ENCODE results near the gene SLBP.
A peak's percentile ranks its signal among the peaks of the same experiment; 100 is the strongest.

Gene SLBP

DNA sequence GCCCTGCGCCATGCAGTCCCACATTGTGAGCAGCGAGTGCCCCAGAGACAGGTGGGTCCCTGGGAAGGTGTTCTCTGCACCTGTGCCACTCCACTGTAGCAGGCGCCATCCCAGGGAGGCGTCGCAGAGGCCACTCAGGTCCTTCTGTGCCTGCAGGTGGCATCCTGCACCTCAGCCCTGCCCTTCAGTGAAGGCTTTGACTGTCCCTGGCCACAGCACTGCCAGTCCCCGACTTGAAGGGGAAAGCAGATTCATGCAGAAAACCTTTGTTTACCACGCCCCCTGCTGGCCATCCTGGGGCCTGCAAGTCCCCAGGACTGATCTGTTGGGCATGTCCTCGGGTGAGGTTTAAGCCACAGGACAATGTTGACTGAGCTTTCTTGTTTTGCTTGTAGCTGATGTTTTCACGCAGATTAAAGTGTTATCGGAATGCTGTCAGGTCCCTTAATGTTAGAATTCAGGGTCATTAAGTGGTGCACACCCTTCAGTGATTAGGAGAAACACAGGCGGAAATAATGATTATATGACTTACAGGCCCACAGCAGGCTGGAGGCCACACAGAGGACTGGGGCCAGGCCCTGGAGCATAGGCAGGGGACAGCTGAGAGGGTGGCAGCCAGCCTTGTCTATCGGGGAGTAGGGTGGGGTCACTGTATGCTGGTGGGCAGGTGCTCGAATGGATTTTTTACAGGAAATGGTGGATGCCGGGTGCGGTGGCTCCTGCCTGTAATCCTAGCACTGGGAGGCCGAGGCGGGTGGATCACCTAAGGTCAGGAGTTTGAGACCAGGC is 14.2 kb upstream of the SLBP start:
- peak; percentile 92 for DNase-seq

GRCh38 chr4:1725521-1725920 is 13.4 kb upstream of the SLBP start:
- no peak for DNase-seq

DNA sequence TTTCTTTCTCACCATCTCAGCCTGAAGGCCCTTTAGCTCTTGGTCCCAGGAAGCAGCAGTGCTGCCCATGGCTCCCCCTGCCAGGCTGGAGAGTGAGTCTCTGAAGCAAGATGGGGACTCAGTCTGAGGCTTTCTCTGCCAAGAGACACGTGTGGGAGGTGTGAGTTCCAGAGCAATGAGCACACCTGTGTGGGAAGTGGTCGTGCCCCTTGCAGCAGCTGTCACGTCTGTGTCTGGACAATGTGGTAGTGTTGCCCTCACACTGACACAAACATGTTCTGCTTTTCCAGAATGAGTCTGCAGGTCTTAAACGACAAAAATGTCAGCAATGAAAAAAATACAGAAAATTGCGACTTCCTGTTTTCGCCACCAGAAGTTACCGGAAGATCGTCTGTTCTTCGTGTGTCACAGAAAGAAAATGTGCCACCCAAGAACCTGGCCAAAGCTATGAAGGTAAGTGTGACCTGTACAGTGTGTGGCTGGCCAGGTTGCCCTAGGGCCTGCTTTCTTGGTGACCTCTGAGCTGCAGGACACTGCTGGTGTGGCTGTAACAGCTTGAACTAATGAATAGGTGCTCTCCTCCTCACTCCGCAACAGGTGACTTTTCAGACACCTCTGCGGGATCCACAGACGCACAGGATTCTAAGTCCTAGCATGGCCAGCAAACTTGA is 11.1 kb upstream of the SLBP start:
- no peak for DNase-seq

- no peak for DNase-seq
Observed at GRCh38 chr4:1722551-1723118, 10.5 kb upstream of the SLBP start.

DNA sequence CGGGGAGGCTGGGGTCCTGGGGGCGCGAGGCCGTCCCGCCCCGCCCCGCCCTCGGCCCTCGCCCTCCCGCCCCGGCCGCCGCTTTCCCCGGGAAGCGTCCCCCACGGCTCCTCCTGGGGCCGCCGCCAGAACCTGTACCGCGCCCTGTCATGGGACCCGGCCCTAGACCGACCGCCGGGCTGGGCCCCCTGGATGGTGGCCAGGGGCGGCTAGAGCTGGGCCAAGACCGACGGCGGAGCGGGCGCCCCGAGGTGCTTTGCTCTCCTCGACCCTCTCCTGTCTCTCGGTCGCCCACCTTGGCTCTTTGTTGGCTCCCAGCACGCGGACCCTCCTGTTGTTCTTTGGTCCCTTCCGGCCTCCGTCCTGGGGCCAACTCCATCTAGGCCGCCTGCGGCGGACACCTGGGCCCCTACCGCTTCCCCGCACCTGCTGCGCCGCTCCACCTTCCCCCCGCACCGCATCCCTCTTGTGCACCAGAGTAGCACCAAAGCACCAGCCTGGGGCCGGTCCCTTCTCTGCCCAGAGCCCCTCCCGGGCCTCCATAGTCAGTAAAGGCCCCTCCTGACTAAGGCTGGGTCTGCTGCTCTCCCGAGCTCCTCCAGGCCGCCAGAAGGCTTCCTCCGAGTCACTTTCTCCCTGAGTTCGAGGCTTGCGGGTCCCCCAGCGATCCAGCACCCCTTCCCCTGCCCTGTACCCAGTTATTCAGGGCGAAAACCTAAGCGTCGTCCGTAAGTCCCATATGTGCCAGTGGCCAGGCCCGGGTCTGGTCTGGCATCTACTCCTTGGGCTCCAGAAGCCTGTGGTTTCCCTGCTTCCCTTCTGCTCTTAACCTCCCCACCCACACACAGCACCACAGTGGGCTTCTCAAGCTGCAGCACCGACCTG is 9.8 kb upstream of the SLBP start:
- no peak for DNase-seq

DNA sequence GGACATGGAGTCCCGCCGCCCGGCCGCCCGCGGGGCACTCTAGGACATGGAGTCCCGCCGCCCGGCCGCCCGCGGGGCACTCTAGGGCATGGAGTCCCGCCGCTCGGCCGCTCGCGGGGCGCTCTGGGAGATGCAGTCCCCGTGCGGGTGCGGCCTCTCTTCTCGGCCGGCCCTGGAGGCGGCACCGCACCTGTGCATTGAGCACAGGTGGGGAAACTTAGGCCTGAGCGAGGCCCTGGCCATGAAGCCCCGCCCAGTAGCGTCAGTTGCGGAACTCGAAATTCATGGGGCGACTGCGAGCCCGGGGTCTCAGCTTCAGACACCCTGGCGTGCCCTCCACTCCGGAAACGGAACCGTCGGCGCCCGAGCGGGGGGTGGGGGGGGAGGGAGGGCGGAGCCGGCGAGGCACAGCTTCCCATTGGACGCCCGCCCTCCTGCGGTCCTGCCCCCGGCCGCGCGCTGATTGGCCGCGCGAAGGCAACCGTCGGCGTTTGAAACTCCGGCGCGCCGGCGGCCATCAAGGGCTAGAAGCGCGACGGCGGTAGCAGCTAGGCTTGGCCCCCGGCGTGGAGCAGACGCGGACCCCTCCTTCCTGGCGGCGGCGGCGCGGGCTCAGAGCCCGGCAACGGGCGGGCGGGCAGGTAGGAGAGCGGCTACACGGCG is 9.0 kb upstream of the SLBP start, which contains the start of the genes TACC3 and TMEM129:
TSS of gene TACC3 (plus strand) at position 519 of the 663 bp plus-strand sequence. CDS start 1,901 bp downstream, outside the sequence.
TSS of gene TMEM129 (minus strand) at position 321 of the 663 bp plus-strand sequence. CDS start 486 bp downstream, outside the sequence.
- peak; percentile 95 for DNase-seq

DNA sequence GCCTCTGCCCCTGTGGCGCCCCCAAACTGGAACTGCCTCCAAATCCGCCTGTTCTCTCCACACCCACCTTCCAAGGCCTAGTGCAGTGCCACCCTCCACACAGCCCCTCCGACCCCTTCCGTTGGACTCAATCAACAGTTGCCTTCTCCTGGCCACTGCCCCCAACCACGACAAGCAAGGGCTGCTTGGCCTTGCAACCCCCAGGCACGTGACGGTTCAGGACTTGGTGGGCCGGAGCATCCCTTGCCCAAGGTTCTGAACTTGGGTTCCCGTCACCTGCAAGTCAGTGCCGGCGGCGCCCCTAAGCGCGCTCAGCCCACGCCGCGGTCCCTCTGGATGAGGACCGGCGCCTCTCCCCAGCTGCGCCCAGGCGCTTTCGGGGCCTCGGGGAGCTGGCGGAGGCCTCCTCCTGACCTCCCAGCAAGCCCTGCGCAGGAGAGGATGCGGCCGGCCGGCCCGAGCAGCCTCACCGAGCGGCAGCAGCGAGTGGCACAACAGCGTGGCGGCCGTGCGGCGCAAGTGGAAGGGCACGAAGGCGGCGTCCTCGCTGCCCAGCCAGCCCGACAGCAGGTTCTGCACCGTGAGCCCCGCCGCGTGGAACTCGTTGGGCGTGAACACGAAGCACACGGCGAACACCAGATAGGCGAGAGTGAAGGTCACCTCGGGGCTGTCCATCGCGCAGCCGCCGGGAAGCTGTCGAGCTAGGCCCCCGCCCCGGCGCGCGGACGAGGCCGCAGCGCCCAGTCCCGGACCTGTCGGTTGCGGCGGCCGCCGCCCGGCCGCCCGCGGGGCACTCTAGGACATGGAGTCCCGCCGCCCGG is 8.3 kb upstream of the SLBP start:
- DNase-seq: peak; percentile 66

- DNase-seq: no peak
Observed at GRCh38 chr4:1718095-1718850, 6.2 kb upstream of the SLBP start.

- DNase-seq: no peak
Observed at GRCh38 chr4:1717129-1718094, 5.3 kb upstream of the SLBP start.

- no peak for DNase-seq
Observed at GRCh38 chr4:1716065-1716945, 4.2 kb upstream of the SLBP start.

DNA sequence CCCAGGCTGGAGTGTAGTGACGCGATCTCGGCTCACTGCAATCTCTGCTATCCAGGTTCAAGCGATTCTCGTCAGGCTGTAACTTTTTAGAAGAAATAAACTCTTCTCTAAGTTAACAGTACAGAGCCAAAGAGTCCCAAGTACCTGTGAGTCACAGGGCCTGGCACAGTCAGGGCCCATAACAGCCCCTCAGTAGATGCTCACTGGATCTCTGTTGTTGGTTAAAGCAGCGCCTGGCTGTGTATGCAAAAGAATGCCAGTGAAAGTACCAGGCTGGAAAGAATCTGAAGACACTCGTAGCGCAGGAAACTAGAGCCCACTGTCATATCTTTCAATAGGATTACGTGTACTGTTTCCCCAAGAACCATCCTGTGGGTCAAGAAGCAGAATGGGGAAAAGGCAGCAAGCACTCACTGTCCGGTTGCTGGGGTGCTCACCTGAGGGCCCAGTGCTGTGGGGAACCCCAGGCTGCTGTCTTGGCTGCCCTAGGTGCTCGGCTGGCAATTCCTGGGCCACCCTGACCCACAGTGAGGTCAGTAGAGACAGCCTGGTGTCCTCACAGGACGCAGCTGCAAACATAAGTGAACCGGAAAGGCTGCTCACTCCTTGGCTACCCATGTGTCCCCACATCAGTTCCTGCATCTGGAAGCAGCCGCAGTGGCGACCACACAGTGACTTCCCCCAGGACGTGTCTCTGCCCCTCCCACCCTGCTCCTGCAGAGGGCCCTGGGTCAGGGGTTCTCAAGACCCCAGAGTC is 3.1 kb upstream of the SLBP start:
- DNase-seq: no peak

- DNase-seq: no peak
Observed at GRCh38 chr4:1714303-1715001, 2.3 kb upstream of the SLBP start.

GRCh38 chr4:1713003-1713851 is 1.1 kb upstream of the SLBP start:
- peak; percentile 58 for DNase-seq

DNA sequence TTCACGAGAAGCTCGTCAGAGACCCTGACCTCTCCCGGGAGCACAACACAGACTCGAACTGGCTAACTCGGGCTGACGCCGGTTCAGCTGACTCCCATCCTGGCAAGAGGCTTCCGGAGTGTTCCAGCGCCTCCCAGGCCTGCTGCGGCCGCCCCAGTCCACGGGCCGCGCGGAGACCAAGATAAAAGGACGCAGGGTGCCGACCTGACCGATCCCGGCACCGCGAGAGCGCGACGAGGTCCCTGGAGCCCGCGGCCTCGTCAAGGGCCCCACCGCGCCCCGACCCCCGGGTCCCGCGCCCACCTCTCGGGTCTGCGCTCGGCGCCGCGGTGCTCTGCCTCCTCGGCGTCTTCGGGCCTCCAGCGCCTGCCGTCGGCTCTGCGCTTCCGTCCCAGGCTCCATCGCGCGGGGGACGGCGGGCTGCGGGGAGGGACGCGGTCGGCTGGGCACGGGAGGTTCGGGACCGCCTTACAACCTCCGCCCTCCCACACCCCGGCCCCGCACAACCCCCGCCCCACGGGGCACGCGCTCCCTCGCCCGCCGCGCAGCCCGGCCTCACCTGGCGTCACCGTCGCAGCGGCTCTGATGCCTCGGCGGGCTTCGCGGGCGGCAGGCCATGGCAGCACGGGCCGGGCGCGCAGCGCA is 426 bp downstream of the SLBP start:
- peak; percentile 60 for DNase-seq

DNA sequence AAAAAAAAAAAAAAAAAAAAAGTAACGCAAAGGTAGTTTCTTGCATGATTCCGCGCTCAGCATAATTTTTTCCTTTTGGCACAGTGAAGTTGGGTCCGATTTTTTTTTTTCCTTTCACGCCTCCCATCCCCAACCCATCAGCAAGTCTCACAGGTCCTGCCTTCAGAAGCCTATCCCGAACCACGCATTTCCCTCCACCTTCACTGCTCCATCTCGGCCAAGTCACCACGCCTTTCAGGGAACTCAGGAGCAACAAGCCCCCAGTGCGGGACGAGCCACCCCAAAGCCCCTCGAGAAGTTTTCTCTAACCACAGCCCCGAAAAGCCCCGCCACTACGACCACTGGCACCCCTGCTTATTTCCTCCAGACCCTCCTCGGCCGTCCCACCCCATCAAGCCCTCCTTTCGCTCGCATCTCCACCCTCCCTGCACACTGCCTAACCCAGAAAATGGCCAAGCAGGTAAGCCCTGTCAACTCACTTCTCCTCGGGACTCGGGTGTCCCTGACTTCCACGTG is 1.0 kb downstream of the SLBP start:
- DNase-seq: peak; percentile 27

Data from OCI-M1 (cell line).